OCI-LY3 (cell line): ENCODE measurements around the gene PPP3CB.

Experiments used
- EZH2phosphoT487 ChIP-seq: fragments of 200-600 bp; shearing (Covaris generic); IDR thresholded peaks from 2 replicates; pipeline ENCODE4 v1.6.1; 2018; ENCODE audit warnings: antibody characterized with exemption, mixed run types, low read depth
- TF ChIP-seq, protein P1 (sequence below): fragments of 200-600, 300-600 bp; sonication (generic); IDR thresholded peaks from 2 replicates; pipeline ENCODE4 v1.5.1; 2014; ENCODE audit warnings: antibody characterized with exemption, low read length, low read depth

- TF ChIP-seq, protein P1, sequence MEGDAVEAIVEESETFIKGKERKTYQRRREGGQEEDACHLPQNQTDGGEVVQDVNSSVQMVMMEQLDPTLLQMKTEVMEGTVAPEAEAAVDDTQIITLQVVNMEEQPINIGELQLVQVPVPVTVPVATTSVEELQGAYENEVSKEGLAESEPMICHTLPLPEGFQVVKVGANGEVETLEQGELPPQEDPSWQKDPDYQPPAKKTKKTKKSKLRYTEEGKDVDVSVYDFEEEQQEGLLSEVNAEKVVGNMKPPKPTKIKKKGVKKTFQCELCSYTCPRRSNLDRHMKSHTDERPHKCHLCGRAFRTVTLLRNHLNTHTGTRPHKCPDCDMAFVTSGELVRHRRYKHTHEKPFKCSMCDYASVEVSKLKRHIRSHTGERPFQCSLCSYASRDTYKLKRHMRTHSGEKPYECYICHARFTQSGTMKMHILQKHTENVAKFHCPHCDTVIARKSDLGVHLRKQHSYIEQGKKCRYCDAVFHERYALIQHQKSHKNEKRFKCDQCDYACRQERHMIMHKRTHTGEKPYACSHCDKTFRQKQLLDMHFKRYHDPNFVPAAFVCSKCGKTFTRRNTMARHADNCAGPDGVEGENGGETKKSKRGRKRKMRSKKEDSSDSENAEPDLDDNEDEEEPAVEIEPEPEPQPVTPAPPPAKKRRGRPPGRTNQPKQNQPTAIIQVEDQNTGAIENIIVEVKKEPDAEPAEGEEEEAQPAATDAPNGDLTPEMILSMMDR = no peak
- TF ChIP-seq EZH2phosphoT487 = no peak
Observed at GRCh38 chr10:73448384-73448783, 47.4 kb downstream of the PPP3CB start.
